Loucy (cell line): ENCODE data around the gene YIF1B.

Source experiments
- CTCF ChIP-seq: fragments of 200-600 bp; sonication (generic); conservative IDR thresholded peaks from 2 replicates; pipeline ENCODE4 v1.5.1; 2014; ENCODE audit warnings: mild to moderate bottlenecking, antibody characterized with exemption, low read length
- EZH2phosphoT487 ChIP-seq: fragments of 200-600 bp; IDR thresholded peaks from 2 replicates; pipeline ENCODE4 v1.6.1; 2018; ENCODE audit warnings: antibody characterized with exemption, mild to moderate bottlenecking, moderate library complexity, borderline replicate concordance

- no peak for TF ChIP-seq CTCF
- TF ChIP-seq EZH2phosphoT487, result no peak
Measured at GRCh38 chr19:38303517-38304351, 12.0 kb downstream of the YIF1B start, which contains the start of gene C19orf33.
